Measurements from ENCODE around the gene SIAH1. TPM values are rescaled to one million over a fixed set of nuclear protein-coding genes. Genes with fewer than 3 reads are reported as not detected.

The SIAH1 gene
- total RNA-seq, 1 donor from 2014 or later = 24.4 TPM

DNA sequence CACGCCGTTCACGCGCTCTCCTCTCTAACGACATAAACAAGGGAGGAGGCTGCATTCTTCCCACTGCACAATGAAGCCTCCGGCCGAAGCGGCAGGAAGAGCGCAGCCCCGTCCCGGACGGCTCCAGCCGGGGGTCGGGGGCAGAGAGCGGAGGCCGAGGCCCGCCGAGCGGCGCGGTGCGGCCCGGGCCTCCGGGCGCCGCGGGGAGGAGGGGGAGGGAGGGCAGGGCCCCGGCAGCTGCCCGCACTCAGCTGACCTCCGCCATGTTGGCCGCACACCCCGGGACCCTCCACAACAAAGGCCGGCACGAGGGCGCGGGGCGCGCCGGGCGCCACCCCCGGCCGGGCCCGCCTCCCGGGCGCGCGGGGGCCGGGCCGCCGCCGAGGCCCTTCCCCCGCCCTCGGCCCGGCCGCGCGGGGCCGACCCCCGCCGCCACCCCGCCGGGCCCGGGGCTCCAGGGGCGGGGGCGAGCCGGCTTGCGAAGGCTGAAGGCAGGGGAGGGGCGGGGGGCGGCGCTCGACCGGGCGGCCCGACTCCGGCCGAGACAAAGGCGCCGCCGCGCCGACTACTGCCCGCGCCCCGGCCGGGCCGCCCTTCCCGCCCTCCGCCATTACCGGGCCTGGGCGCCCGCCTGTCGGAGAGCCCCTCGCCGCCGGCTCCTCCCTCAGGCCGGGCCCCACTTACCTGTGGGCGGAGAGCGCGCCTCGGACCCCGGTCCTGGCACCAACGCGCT is 527 bp downstream of the SIAH1 start:
- H3K9ac ChIP-seq (ENCODE audit: low read length) = peak overlapping the region; percentile 91
- H3K9me3 ChIP-seq (ENCODE audit: insufficient read depth, low read depth, low read length) = no peaks in the 10 kb centered on the region
- H3K27me3 Mint-ChIP-seq (ENCODE audit: low read depth, unreplicated experiment) = no peaks in the 10 kb centered on the region
- H3K4me3 ChIP-seq (ENCODE audit: insufficient read depth, low read depth, low read length) = peak overlapping the region; percentile 91
- H2AFZ ChIP-seq (ENCODE audit: low read depth, low read length) = peak overlapping the region; percentile 68
- H3K36me3 Mint-ChIP-seq (ENCODE audit: low read depth, unreplicated experiment) = no peaks in the 10 kb centered on the region
- H3K27ac ChIP-seq (ENCODE audit: low read depth, low read length) = peak overlapping the region; percentile 90
- peaks cover 48% of the 10 kb centered on the region for H3K79me2 ChIP-seq (ENCODE audit: insufficient read depth, low read length)
- no peak for TF ChIP-seq EZH2 (IDR thresholded peaks at IDR 0.05; ENCODE audit: insufficient read depth, low read length)
- TF ChIP-seq, protein P1, sequence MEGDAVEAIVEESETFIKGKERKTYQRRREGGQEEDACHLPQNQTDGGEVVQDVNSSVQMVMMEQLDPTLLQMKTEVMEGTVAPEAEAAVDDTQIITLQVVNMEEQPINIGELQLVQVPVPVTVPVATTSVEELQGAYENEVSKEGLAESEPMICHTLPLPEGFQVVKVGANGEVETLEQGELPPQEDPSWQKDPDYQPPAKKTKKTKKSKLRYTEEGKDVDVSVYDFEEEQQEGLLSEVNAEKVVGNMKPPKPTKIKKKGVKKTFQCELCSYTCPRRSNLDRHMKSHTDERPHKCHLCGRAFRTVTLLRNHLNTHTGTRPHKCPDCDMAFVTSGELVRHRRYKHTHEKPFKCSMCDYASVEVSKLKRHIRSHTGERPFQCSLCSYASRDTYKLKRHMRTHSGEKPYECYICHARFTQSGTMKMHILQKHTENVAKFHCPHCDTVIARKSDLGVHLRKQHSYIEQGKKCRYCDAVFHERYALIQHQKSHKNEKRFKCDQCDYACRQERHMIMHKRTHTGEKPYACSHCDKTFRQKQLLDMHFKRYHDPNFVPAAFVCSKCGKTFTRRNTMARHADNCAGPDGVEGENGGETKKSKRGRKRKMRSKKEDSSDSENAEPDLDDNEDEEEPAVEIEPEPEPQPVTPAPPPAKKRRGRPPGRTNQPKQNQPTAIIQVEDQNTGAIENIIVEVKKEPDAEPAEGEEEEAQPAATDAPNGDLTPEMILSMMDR (IDR thresholded peaks at IDR 0.05; ENCODE audit: insufficient read depth, low read depth, low read length) = no peak
- H3K4me3 Mint-ChIP-seq (ENCODE audit: unreplicated experiment) = peak overlapping the region; percentile 99
- no peaks in the 10 kb centered on the region for H3K9me3 Mint-ChIP-seq (ENCODE audit: unreplicated experiment)
- H3K4me2 ChIP-seq (ENCODE audit: low read length) = peak overlapping the region; percentile 96
- peaks cover 10% of the 10 kb centered on the region for H3K4me1 Mint-ChIP-seq (ENCODE audit: low read depth, unreplicated experiment)
- H3K36me3 ChIP-seq (ENCODE audit: insufficient read depth, low read length) = no peaks in the 10 kb centered on the region
- FAIRE-seq (no peak), DNase-seq (ENCODE audit: low read depth) (peak; percentile 22)
- H4K20me1 ChIP-seq (ENCODE audit: insufficient read depth, low read length) = peaks cover 45% of the 10 kb centered on the region
- H3K27ac Mint-ChIP-seq (ENCODE audit: unreplicated experiment) = peak overlapping the region; percentile 98
- H3K27me3 ChIP-seq (ENCODE audit: insufficient read depth, low read length) = no peaks in the 10 kb centered on the region
- peaks cover 4% of the 10 kb centered on the region for H3K4me1 ChIP-seq (ENCODE audit: insufficient read depth, low read length)

GRCh38 chr16:48383877-48384519 is 1.2 kb downstream of the SIAH1 start:
- H2AFZ ChIP-seq (ENCODE audit: low read depth, low read length) = no peak overlapping the region
- Mint-ChIP-seq H3K4me1 (ENCODE audit: low read depth, unreplicated experiment) (peaks cover 10% of the 10 kb centered on the region), H3K27ac (ENCODE audit: unreplicated experiment) (peak overlapping the region; percentile 98), H3K27me3 (ENCODE audit: low read depth, unreplicated experiment) (no peaks in the 10 kb centered on the region), H3K4me3 (ENCODE audit: unreplicated experiment) (peak overlapping the region; percentile 99), H3K36me3 (ENCODE audit: low read depth, unreplicated experiment) (no peaks in the 10 kb centered on the region), H3K9me3 (ENCODE audit: unreplicated experiment) (no peaks in the 10 kb centered on the region)
- no peak for FAIRE-seq
- TF ChIP-seq EZH2 (IDR thresholded peaks at IDR 0.05; ENCODE audit: insufficient read depth, low read length) = no peak
- TF ChIP-seq, protein P1 (IDR thresholded peaks at IDR 0.05; ENCODE audit: insufficient read depth, low read depth, low read length) = no peak
- H3K9me3 ChIP-seq (ENCODE audit: insufficient read depth, low read depth, low read length) = no peaks in the 10 kb centered on the region
- peak overlapping the region; percentile 88 for H3K9ac ChIP-seq (ENCODE audit: low read length)
- peaks cover 52% of the 10 kb centered on the region for H4K20me1 ChIP-seq (ENCODE audit: insufficient read depth, low read length)
- peak; percentile 30 for DNase-seq (ENCODE audit: low read depth)
- peaks cover 4% of the 10 kb centered on the region for H3K4me1 ChIP-seq (ENCODE audit: insufficient read depth, low read length)
- no peaks in the 10 kb centered on the region for H3K36me3 ChIP-seq (ENCODE audit: insufficient read depth, low read length)
- no peaks in the 10 kb centered on the region for H3K27me3 ChIP-seq (ENCODE audit: insufficient read depth, low read length)
- peak overlapping the region; percentile 91 for H3K4me3 ChIP-seq (ENCODE audit: insufficient read depth, low read depth, low read length)
- H3K4me2 ChIP-seq (ENCODE audit: low read length) = peak overlapping the region; percentile 91
- peaks cover 55% of the 10 kb centered on the region for H3K79me2 ChIP-seq (ENCODE audit: insufficient read depth, low read length)
- H3K27ac ChIP-seq (ENCODE audit: low read depth, low read length) = peak overlapping the region; percentile 81
